IMR-90 (cell line): Measurements from ENCODE around the gene FUT9. TPM values are rescaled to one million over a fixed set of nuclear protein-coding genes. Genes with fewer than 3 reads are reported as not detected.

Source experiments
- ATAC-seq: fragments of 200-7000 bp; cut with Tn5 transposase; 2 replicates; pipeline ENCODE4 v1.9.1; 2020; ENCODE audit warnings: low read depth, mild to moderate bottlenecking, moderate library complexity
- BruUV-seq: library from RNA; stranded (reverse); fragments of 400-500 nt; replicated peaks from 2 replicates; lab custom pipeline; 2021; lab: Mats Ljungman, UMichigan
- CTCF ChIA-PET: fragments of 300-600 bp; formaldehyde crosslinking; extraction: SDS; loops from one replicate; lab custom pipeline; 2021; ENCODE audit warnings: antibody characterized with exemption; lab: Yijun Ruan, JAX
- POLR2A ChIA-PET: fragments of 300-600 bp; sonication (Branson Sonifier 250); formaldehyde crosslinking; loops from one replicate; lab custom pipeline; 2022; ENCODE audit warnings: antibody characterized with exemption; ENCODE audit not compliant: unreplicated experiment; lab: Charles Lee
- DNase-seq: peaks from one replicate; pipeline ENCODE4 v3.0.0; 2013
- H2AFZ ChIP-seq: replicated peaks from 2 replicates; pipeline ENCODE3; 2013; ENCODE audit warnings: low read length, mild to moderate bottlenecking; ENCODE audit not compliant: poor library complexity
- H2AK5ac ChIP-seq: 2 replicates; pipeline ENCODE4 v1.6.1; 2013; ENCODE audit warnings: low read depth, low read length, inconsistent platforms
- H2AK9ac ChIP-seq: replicated peaks from 2 replicates; pipeline ENCODE3; 2013; ENCODE audit warnings: mild to moderate bottlenecking, low read depth, low read length, moderate library complexity; ENCODE audit not compliant: poor library complexity
- H2BK120ac ChIP-seq: 2 replicates; pipeline ENCODE4 v1.6.1; 2013; ENCODE audit warnings: low read depth, low read length, inconsistent platforms
- H2BK15ac ChIP-seq: 3 replicates; pipeline ENCODE4 v1.6.1; 2013; ENCODE audit warnings: low read depth, low read length, inconsistent platforms
- H2BK20ac ChIP-seq: 2 replicates; pipeline ENCODE4 v1.6.1; 2013; ENCODE audit warnings: low read depth, mild to moderate bottlenecking, inconsistent platforms, low read length, moderate library complexity
- H2BK5ac ChIP-seq: 2 replicates; pipeline ENCODE4 v1.6.1; 2013; ENCODE audit warnings: mild to moderate bottlenecking, low read depth, low read length, inconsistent platforms; ENCODE audit not compliant: poor library complexity, severe bottlenecking
- H3K14ac ChIP-seq: replicated peaks from 2 replicates; pipeline ENCODE4 v1.6.1; 2013; ENCODE audit warnings: low read depth, low read length, inconsistent platforms
- H3K18ac ChIP-seq: 2 replicates; pipeline ENCODE4 v1.6.1; 2013; ENCODE audit warnings: low read depth, low read length, control low read depth
- H3K23ac ChIP-seq: 2 replicates; pipeline ENCODE4 v1.6.1; 2013; ENCODE audit warnings: low read depth, low read length, inconsistent platforms
- H3K27ac ChIP-seq: 2 replicates; pipeline ENCODE4 v1.5.1; 2013; ENCODE audit warnings: mild to moderate bottlenecking, control low read depth, low read length; ENCODE audit not compliant: insufficient read depth
- H3K27me3 ChIP-seq: 2 replicates; pipeline ENCODE4 v1.6.1; 2013; ENCODE audit warnings: low read length; ENCODE audit not compliant: control insufficient read depth, insufficient read depth
- H3K36me3 ChIP-seq: 2 replicates; pipeline ENCODE4 v1.6.1; 2013; ENCODE audit warnings: low read length, mixed read lengths; ENCODE audit not compliant: control insufficient read depth, insufficient read depth
- H3K4ac ChIP-seq: 2 replicates; pipeline ENCODE4 v1.6.1; 2013; ENCODE audit warnings: low read depth, low read length, inconsistent platforms
- H3K4me1 ChIP-seq: 2 replicates; pipeline ENCODE4 v1.6.1; 2013; ENCODE audit warnings: low read length, mixed read lengths; ENCODE audit not compliant: control insufficient read depth, insufficient read depth
- H3K4me2 ChIP-seq: 2 replicates; pipeline ENCODE4 v1.6.1; 2013; ENCODE audit warnings: low read depth, mild to moderate bottlenecking, control low read depth, low read length, moderate library complexity
- H3K4me3 ChIP-seq: 2 replicates; pipeline ENCODE4 v1.5.1; 2013; ENCODE audit warnings: low read depth, mild to moderate bottlenecking, control low read depth, low read length, moderate library complexity; ENCODE audit not compliant: insufficient read depth
- H3K56ac ChIP-seq: 2 replicates; pipeline ENCODE4 v1.6.1; 2013; ENCODE audit warnings: low read length, inconsistent platforms; ENCODE audit not compliant: insufficient read depth; ENCODE audit errors: extremely low read depth
- H3K79me1 ChIP-seq, 2 experiments: 2 replicates each; pipeline ENCODE4 v1.6.1; 2013; ENCODE audit warnings: low read length in 2 of 2, inconsistent platforms in 1 of 2, low read depth in 1 of 2
- H3K9ac ChIP-seq: 2 replicates; pipeline ENCODE4 v1.6.1; 2013; ENCODE audit warnings: low read depth, low read length, control low read depth
- H3K9me1 ChIP-seq: 2 replicates; pipeline ENCODE4 v1.6.1; 2013; ENCODE audit warnings: low read length, inconsistent platforms; ENCODE audit not compliant: insufficient read depth
- H3K9me3 ChIP-seq: 2 replicates; pipeline ENCODE4 v1.6.1; 2013; ENCODE audit warnings: low read length; ENCODE audit not compliant: control insufficient read depth, insufficient read depth
- H4K20me1 ChIP-seq: 2 replicates; pipeline ENCODE4 v1.6.1; 2013; ENCODE audit warnings: low read length, inconsistent platforms; ENCODE audit not compliant: insufficient read depth
- H4K5ac ChIP-seq: 2 replicates; pipeline ENCODE4 v1.6.1; 2013; ENCODE audit warnings: mild to moderate bottlenecking, low read depth, low read length, control low read depth
- H4K8ac ChIP-seq, 2 experiments: 2 replicates each; pipeline ENCODE4 v1.6.1; 2013; ENCODE audit warnings: low read depth in 2 of 2, low read length in 2 of 2, control low read depth in 1 of 2, inconsistent platforms in 1 of 2
- H4K91ac ChIP-seq: 2 replicates; pipeline ENCODE4 v1.6.1; 2013; ENCODE audit warnings: low read depth, low read length, inconsistent platforms; ENCODE audit not compliant: insufficient read depth
- BHLHE40 ChIP-seq: fragments of 150-350 bp; IDR thresholded peaks from 2 replicates; pipeline ENCODE4 v1.6.1; 2016; ENCODE audit warnings: mild to moderate bottlenecking, low read depth, low read length
- CEBPB ChIP-seq: IDR thresholded peaks from 2 replicates; pipeline ENCODE4 v1.6.1; 2012; ENCODE audit warnings: low read depth, low read length, improper control_type of control experiment
- CHD1 ChIP-seq: IDR thresholded peaks from 2 replicates; pipeline ENCODE4 v1.6.1; 2012; ENCODE audit warnings: low read depth, low read length, improper control_type of control experiment
- FOS ChIP-seq: fragments of 150-350 bp; IDR thresholded peaks from 2 replicates; pipeline ENCODE4 v1.6.1; 2016; ENCODE audit warnings: low read depth, low read length
- MAZ ChIP-seq: IDR thresholded peaks from 2 replicates; pipeline ENCODE4 v1.6.1; 2012; ENCODE audit warnings: low read depth, mild to moderate bottlenecking, low read length, improper control_type of control experiment, moderate library complexity, borderline replicate concordance
- MXI1 ChIP-seq: IDR thresholded peaks from 2 replicates; pipeline ENCODE4 v1.6.1; 2012; ENCODE audit warnings: low read depth, mild to moderate bottlenecking, low read length, moderate library complexity, borderline replicate concordance
- POLR2A ChIP-seq: IDR thresholded peaks from 2 replicates; pipeline ENCODE4 v1.6.1; 2012; ENCODE audit warnings: mild to moderate bottlenecking, low read depth, low read length
- RCOR1 ChIP-seq: IDR thresholded peaks from 2 replicates; pipeline ENCODE4 v1.6.1; 2012; ENCODE audit warnings: mild to moderate bottlenecking, low read length, improper control_type of control experiment; ENCODE audit not compliant: insufficient replicate concordance
- SMC3 ChIP-seq: fragments of 150-350 bp; IDR thresholded peaks from 2 replicates; pipeline ENCODE4 v1.6.1; 2016; ENCODE audit warnings: low read depth, mild to moderate bottlenecking, antibody characterized with exemption, low read length, moderate library complexity
- WGBS, 2 experiments: methylation state at CpG; one replicate each; pipeline versions ENCODE4 v1.1.5 to v1.1.7; 2013; ENCODE audit warnings: missing lambda C conversion rate in 2 of 2; ENCODE audit not compliant: insufficient read length in 1 of 2; ENCODE audit errors: extremely low coverage in 2 of 2; 5-methylcytosine and 5-hydroxymethylcytosine counted together
- dilution Hi-C: fragments of 300-500 bp; cut with HindIII; formaldehyde crosslinking; loops from one replicate; pipeline ENCODE4 v1.14.3; 2018; ENCODE audit warnings: low sequenced_read_pairs; ENCODE audit not compliant: unreplicated experiment
- in situ Hi-C: fragments of 300-500 bp; cut with MboI; formaldehyde crosslinking; loops from 3 replicates; pipeline ENCODE4 v1.14.3; 2019; ENCODE audit warnings: low sequenced_read_pairs, inconsistent platforms, mixed read lengths
- intact Hi-C: fragments of 100-400 bp; cut with micrococcal nuclease; formaldehyde crosslinking; loops from 2 replicates; pipeline ENCODE4 v1.10.0; 2022
- polyA plus RNA-seq, 3 experiments: library from polyadenylated mRNA; depleted of rRNA; stranded (reverse); fragments of >200 nt; gene quantifications; 2 replicates each; pipeline ENCODE4 v1.2.3, GENCODE V29; 2012; ENCODE audit warnings: low replicate concordance in 1 of 3
- total RNA-seq: library from RNA; depleted of rRNA; stranded (reverse); fragments of >200 nt; gene quantifications from 2 replicates; pipeline ENCODE4 v1.2.3, GENCODE V29; 2012
- TF ChIP-seq, protein P1 (sequence below): conservative IDR thresholded peaks from 2 replicates; pipeline ENCODE4 v1.5.1; 2012; ENCODE audit warnings: mild to moderate bottlenecking, low read depth, low read length, improper control_type of control experiment

FUT9 gene
- total and polyA plus RNA-seq, 2 of the 4 experiments (the other 2 are of a cell fraction) = under 0.01 TPM; not detected in 1

DNA sequence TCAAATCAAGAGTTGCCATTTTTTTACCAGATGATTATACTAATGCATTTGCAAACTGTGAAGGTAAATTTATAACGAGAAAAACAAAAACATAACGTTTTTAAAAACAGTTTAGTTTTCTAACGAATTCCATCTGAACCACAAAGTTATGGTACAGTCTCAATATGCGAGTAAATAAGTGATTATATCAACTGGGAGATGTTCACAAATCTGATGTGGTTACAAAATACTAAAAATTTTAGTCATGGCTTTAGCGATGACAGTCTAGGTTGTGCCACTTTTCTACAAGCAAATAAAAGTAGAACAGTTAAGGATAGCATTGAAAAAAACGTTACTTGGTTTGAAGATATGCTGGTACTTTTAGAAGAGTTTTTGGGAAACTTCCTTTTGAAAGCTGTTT lies 186.8 kb downstream of the FUT9 start:
- Histone ChIP-seq H3K4ac (no peak overlapping the region), H4K5ac (no peak overlapping the region), H3K9ac (no peak overlapping the region), H4K91ac (no peak overlapping the region), H2AFZ (no peak overlapping the region), H3K4me3 (no peak overlapping the region), H2BK5ac (no peak overlapping the region), H3K27ac (no peak overlapping the region), H3K79me1 (no peaks in the 10 kb centered on the region), H3K36me3 (no peaks in the 10 kb centered on the region), H2AK5ac (no peak overlapping the region), H3K9me3 (peaks cover 4% of the 10 kb centered on the region), H3K4me2 (no peak overlapping the region), H4K20me1 (no peaks in the 10 kb centered on the region), H2BK20ac (no peak overlapping the region), H2BK120ac (no peak overlapping the region), H3K23ac (no peak overlapping the region), H3K27me3 (no peaks in the 10 kb centered on the region), H3K18ac (no peak overlapping the region), H3K14ac (no peak overlapping the region), H3K4me1 (no peaks in the 10 kb centered on the region), H4K8ac (no peak overlapping the region), H3K9me1 (no peaks in the 10 kb centered on the region), H2AK9ac (no peak overlapping the region), H3K56ac (no peak overlapping the region), H2BK15ac (no peak overlapping the region)
- ChIA-PET POLR2A (no interaction called here), CTCF (no interaction called here)
- TF ChIP-seq FOS (no peak), CHD1 (no peak), MXI1 (no peak), POLR2A (no peak), SMC3 (no peak), MAZ (no peak), CEBPB (no peak), RCOR1 (no peak), BHLHE40 (no peak)
- TF ChIP-seq, protein P1, sequence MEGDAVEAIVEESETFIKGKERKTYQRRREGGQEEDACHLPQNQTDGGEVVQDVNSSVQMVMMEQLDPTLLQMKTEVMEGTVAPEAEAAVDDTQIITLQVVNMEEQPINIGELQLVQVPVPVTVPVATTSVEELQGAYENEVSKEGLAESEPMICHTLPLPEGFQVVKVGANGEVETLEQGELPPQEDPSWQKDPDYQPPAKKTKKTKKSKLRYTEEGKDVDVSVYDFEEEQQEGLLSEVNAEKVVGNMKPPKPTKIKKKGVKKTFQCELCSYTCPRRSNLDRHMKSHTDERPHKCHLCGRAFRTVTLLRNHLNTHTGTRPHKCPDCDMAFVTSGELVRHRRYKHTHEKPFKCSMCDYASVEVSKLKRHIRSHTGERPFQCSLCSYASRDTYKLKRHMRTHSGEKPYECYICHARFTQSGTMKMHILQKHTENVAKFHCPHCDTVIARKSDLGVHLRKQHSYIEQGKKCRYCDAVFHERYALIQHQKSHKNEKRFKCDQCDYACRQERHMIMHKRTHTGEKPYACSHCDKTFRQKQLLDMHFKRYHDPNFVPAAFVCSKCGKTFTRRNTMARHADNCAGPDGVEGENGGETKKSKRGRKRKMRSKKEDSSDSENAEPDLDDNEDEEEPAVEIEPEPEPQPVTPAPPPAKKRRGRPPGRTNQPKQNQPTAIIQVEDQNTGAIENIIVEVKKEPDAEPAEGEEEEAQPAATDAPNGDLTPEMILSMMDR = no peak
- BruUV-seq = no TSS peak
- ATAC-seq = no peak
- no peak for DNase-seq
- in situ Hi-C loops (no loop called here), intact Hi-C loops (no loop called here), dilution Hi-C loops (no loop called here)
- no CpG with 5 or more reads among the region's 6 CpGs for WGBS, 2 experiments
